ENCODE results near the gene SCAMP3. TPM values are rescaled to one million over a fixed set of nuclear protein-coding genes. Genes with fewer than 3 reads are reported as not detected.
"Not testable (repeated sequence)": the region's sequence is repeated elsewhere in the genome, so short reads cannot be mapped to it uniquely, and the experiment has no call there.

Gene SCAMP3
- total and polyA plus RNA-seq, 2 of the 4 experiments (the other 2 are of a cell fraction) = 30.5 to 118 TPM

- peak overlapping the region; percentile 29; the same call in 1 of the 2 replicates for H3K14ac ChIP-seq (replicated peaks; ENCODE audit: low read depth, low read length)
- ChIA-PET POLR2A (ENCODE audit: unreplicated experiment) (no interaction called here), CTCF (interaction anchor here (0.6 kb wide), 1 partner anchor 1023 kb away, joined by 3 read pairs; no protein-coding TSS in a partner anchor)
- H3K4ac ChIP-seq (ENCODE audit: low read depth, low read length) = peak overlapping the region; percentile 29
- H2BK5ac ChIP-seq (ENCODE audit: low read depth, low read length, poor library complexity, severe bottlenecking) = peak overlapping the region; percentile 28
- peak overlapping the region; percentile 43; the same call in 1 of the 2 replicates for H2BK20ac ChIP-seq (ENCODE audit: low read depth, low read length)
- dilution Hi-C loops (cut with HindIII; ENCODE audit: low sequenced_read_pairs, unreplicated experiment) (no loop called here), intact Hi-C loops (cut with micrococcal nuclease) (no loop called here), in situ Hi-C loops (cut with MboI; ENCODE audit: low sequenced_read_pairs) (no loop called here)
- peak overlapping the region; percentile 99 for H4K5ac ChIP-seq (ENCODE audit: low read depth, low read length)
- no peak overlapping the region for H3K18ac ChIP-seq (ENCODE audit: low read depth, low read length)
- ATAC-seq (ENCODE audit: low read depth) (peak; percentile 55), DNase-seq (peak; percentile 69)
- H2AK9ac ChIP-seq (replicated peaks; ENCODE audit: low read depth, low read length, poor library complexity) = peak overlapping the region; percentile 20
- peak overlapping the region; percentile 87 for H2AFZ ChIP-seq (replicated peaks; ENCODE audit: low read length, poor library complexity)
- H2BK15ac ChIP-seq (ENCODE audit: low read depth, low read length) = peak overlapping the region; percentile 21; the same call in 1 of the 3 replicates
- H2AK5ac ChIP-seq (ENCODE audit: low read depth, low read length) = peak overlapping the region; percentile 62; the same call in 1 of the 2 replicates
- no peaks in the 10 kb centered on the region for H4K20me1 ChIP-seq (ENCODE audit: insufficient read depth, low read length)
- H3K4me2 ChIP-seq (ENCODE audit: low read depth, low read length) = peak overlapping the region; percentile 60; the same call in 1 of the 2 replicates
- no peak overlapping the region for H3K23ac ChIP-seq (ENCODE audit: low read depth, low read length)
- TF ChIP-seq FOS (IDR thresholded peaks at IDR 0.05; ENCODE audit: low read depth, low read length) (peak; percentile 83), MAZ (IDR thresholded peaks at IDR 0.05; ENCODE audit: borderline replicate concordance, low read depth, low read length) (no peak), USF2 (IDR thresholded peaks at IDR 0.05; ENCODE audit: low read depth, low read length) (peak; percentile 99)
- H3K27me3 ChIP-seq (ENCODE audit: control insufficient read depth, insufficient read depth, low read length) = no peaks in the 10 kb centered on the region
- H3K9me1 ChIP-seq (ENCODE audit: insufficient read depth, low read length) = peaks cover 6% of the 10 kb centered on the region
- H3K36me3 ChIP-seq (ENCODE audit: control insufficient read depth, insufficient read depth, low read length) = peaks cover 7% of the 10 kb centered on the region
- no peaks in the 10 kb centered on the region for H3K9me3 ChIP-seq (ENCODE audit: control insufficient read depth, insufficient read depth, low read length)
- 0 out of 2 replicates have a peak overlapping the region, but pooled peaks have one; percentile 7 for H2BK120ac ChIP-seq (ENCODE audit: low read depth, low read length)
- BruUV-seq (replicated peaks) = no TSS peak
- H3K27ac ChIP-seq (ENCODE audit: insufficient read depth, low read length) = peak overlapping the region; percentile 48
- no peak overlapping the region for H3K9ac ChIP-seq (ENCODE audit: low read depth, low read length)
- no peak overlapping the region for H3K56ac ChIP-seq (ENCODE audit: extremely low read depth, insufficient read depth, low read length)
- no peak overlapping the region for H4K91ac ChIP-seq (ENCODE audit: insufficient read depth, low read depth, low read length)
- WGBS, 2 experiments (ENCODE audit: extremely low coverage in 2 of 2, insufficient read length in 1 of 2) = 20% methylated on average over 1 of the region's 7 CpGs; no CpG with 5 or more reads in 1 of the 2 experiments
- peak overlapping the region; percentile 61 to 95 for H4K8ac ChIP-seq (ENCODE audit: low read depth in 2 of 2, low read length in 2 of 2)
- H3K4me1 ChIP-seq (ENCODE audit: control insufficient read depth, insufficient read depth, low read length) = peaks cover 7% of the 10 kb centered on the region
- H3K4me3 ChIP-seq (ENCODE audit: insufficient read depth, low read depth, low read length) = no peak overlapping the region
- H3K79me1 ChIP-seq (ENCODE audit: low read depth in 1 of 2, low read length in 2 of 2) = peaks cover 6 to 23% of the 10 kb centered on the region in 2 experiments
Measured at GRCh38 chr1:155218854-155219591, 43.1 kb downstream of the SCAMP3 start.

GRCh38 chr1:155214702-155215101 lies 47.5 kb downstream of the SCAMP3 start:
- H3K9ac ChIP-seq (ENCODE audit: low read depth, low read length); H3K27me3 ChIP-seq (ENCODE audit: control insufficient read depth, insufficient read depth, low read length); H2AK5ac ChIP-seq (ENCODE audit: low read depth, low read length); H3K4ac ChIP-seq (ENCODE audit: low read depth, low read length); H3K9me3 ChIP-seq (ENCODE audit: control insufficient read depth, insufficient read depth, low read length); H3K4me1 ChIP-seq (ENCODE audit: control insufficient read depth, insufficient read depth, low read length); H2BK20ac ChIP-seq (ENCODE audit: low read depth, low read length); H2AK9ac ChIP-seq (replicated peaks; ENCODE audit: low read depth, low read length, poor library complexity); intact Hi-C loops (cut with micrococcal nuclease); BruUV-seq (replicated peaks); H2BK15ac ChIP-seq (ENCODE audit: low read depth, low read length); H2BK120ac ChIP-seq (ENCODE audit: low read depth, low read length); H4K8ac ChIP-seq (ENCODE audit: low read depth in 2 of 2, low read length in 2 of 2); H3K27ac ChIP-seq (ENCODE audit: insufficient read depth, low read length); H3K4me3 ChIP-seq (ENCODE audit: insufficient read depth, low read depth, low read length); CTCF ChIA-PET; H3K14ac ChIP-seq (replicated peaks; ENCODE audit: low read depth, low read length); H3K9me1 ChIP-seq (ENCODE audit: insufficient read depth, low read length); dilution Hi-C loops (cut with HindIII; ENCODE audit: low sequenced_read_pairs, unreplicated experiment); DNase-seq; H2AFZ ChIP-seq (replicated peaks; ENCODE audit: low read length, poor library complexity); H2BK5ac ChIP-seq (ENCODE audit: low read depth, low read length, poor library complexity, severe bottlenecking); ATAC-seq (ENCODE audit: low read depth); H3K18ac ChIP-seq (ENCODE audit: low read depth, low read length); H3K56ac ChIP-seq (ENCODE audit: extremely low read depth, insufficient read depth, low read length); H4K20me1 ChIP-seq (ENCODE audit: insufficient read depth, low read length); H3K4me2 ChIP-seq (ENCODE audit: low read depth, low read length); POLR2A ChIA-PET (ENCODE audit: unreplicated experiment); H4K91ac ChIP-seq (ENCODE audit: insufficient read depth, low read depth, low read length); in situ Hi-C loops (cut with MboI; ENCODE audit: low sequenced_read_pairs); H3K23ac ChIP-seq (ENCODE audit: low read depth, low read length); H4K5ac ChIP-seq (ENCODE audit: low read depth, low read length): not testable (repeated sequence)
- peaks cover 9 to 18% of the 10 kb centered on the region in 2 experiments for H3K79me1 ChIP-seq (ENCODE audit: low read depth in 1 of 2, low read length in 2 of 2)
- no CpG with 5 or more reads among the region's 10 CpGs for WGBS, 2 experiments (ENCODE audit: extremely low coverage in 2 of 2, insufficient read length in 1 of 2)
- H3K36me3 ChIP-seq (ENCODE audit: control insufficient read depth, insufficient read depth, low read length) = peaks cover 12% of the 10 kb centered on the region
